HCT116 (cell line): ENCODE results near the gene A2M. TPM values are rescaled to one million over a fixed set of nuclear protein-coding genes. Genes with fewer than 3 reads are reported as not detected.

Source experiments
- ATAC-seq: fragments of 200-7000 bp; cut with Tn5 transposase; 2 replicates; pipeline ENCODE4 v1.9.1; 2020; ENCODE audit warnings: mild to moderate bottlenecking, moderate library complexity
- BruUV-seq: library from RNA; stranded (reverse); fragments of 400-500 nt; replicated peaks from 2 replicates; lab custom pipeline; 2021; lab: Mats Ljungman, UMichigan
- CTCF ChIA-PET: fragments of 300-600 bp; sonication (Branson Sonifier 250); formaldehyde crosslinking; loops from one replicate; lab custom pipeline; 2021; ENCODE audit warnings: antibody characterized with exemption; lab: Charles Lee
- POLR2A ChIA-PET: fragments of 300-600, 350-600 bp; sonication (Branson Sonifier 250); formaldehyde crosslinking; loops from one replicate; lab custom pipeline; 2021; ENCODE audit warnings: antibody characterized with exemption; lab: Charles Lee
- RAD21 ChIA-PET, 2 experiments: fragments of 300-600 bp; sonication (Branson Sonifier 250); formaldehyde crosslinking; loops; one replicate each; lab custom pipeline; 2023; ENCODE audit warnings: low total read pairs in 2 of 2; ENCODE audit not compliant: uncharacterized antibody in 2 of 2, unreplicated experiment in 2 of 2, low non-redundant PET in 1 of 2; lab: Charles Lee
- DNase-seq: peaks from one replicate; pipeline ENCODE4 v3.0.0-alpha.2; 2010; ENCODE audit warnings: low read depth, low spot score
- H2AFZ ChIP-seq: fragments of 200-600 bp; shearing (Covaris generic), sonication (generic); 2 replicates; pipeline ENCODE4 v1.6.1; 2017; ENCODE audit warnings: low read depth, mixed run types, mixed read lengths, antibody characterized with exemption, low read length; ENCODE audit not compliant: poor library complexity, severe bottlenecking
- H3K27ac ChIP-seq: 2 replicates; pipeline ENCODE4 v1.5.1; 2012; ENCODE audit warnings: low read depth, low read length
- H3K27me3 ChIP-seq: fragments of 200-600 bp; sonication (generic); 2 replicates; pipeline ENCODE4 v1.6.1; 2016; ENCODE audit warnings: mixed run types, low read length, mixed read lengths; ENCODE audit not compliant: insufficient read depth
- H3K36me3 ChIP-seq, 2 experiments: fragments of 200-500 bp in 1 of 2; fragments of 200-600 bp in 1 of 2; sonication (Bioruptor generic) in 1 of 2; sonication (generic) in 1 of 2; 2 replicates each; pipeline versions ENCODE4 v1.5.1 to v1.6.1; 2014 to 2016; ENCODE audit warnings: low read length in 2 of 2, inconsistent platforms in 1 of 2, mixed read lengths in 1 of 2, mixed run types in 1 of 2; ENCODE audit not compliant: insufficient read depth in 2 of 2, control insufficient read depth in 1 of 2
- H3K4me1 ChIP-seq, 2 experiments: fragments of 200-600 bp in 1 of 2; sonication (generic) in 1 of 2; 2 replicates each; pipeline versions ENCODE4 v1.5.1 to v1.6.1; 2012 to 2017; ENCODE audit warnings: low read length in 2 of 2, inconsistent platforms in 1 of 2, mild to moderate bottlenecking in 1 of 2, mixed read lengths in 1 of 2, mixed run types in 1 of 2, moderate library complexity in 1 of 2; ENCODE audit not compliant: insufficient read depth in 2 of 2, control insufficient read depth in 1 of 2
- H3K4me2 ChIP-seq: fragments of 200-600 bp; sonication (generic); 2 replicates; pipeline ENCODE4 v1.6.1; 2017; ENCODE audit warnings: mixed run types, low read length, mixed read lengths
- H3K4me3 ChIP-seq, 2 experiments: fragments of 200-600 bp in 1 of 2; sonication (generic) in 1 of 2; replicated peaks in 1 of 2; 2 replicates each; pipeline ENCODE4 v1.5.1; 2011 to 2016; ENCODE audit warnings: low read length in 2 of 2, control low read depth in 1 of 2, low read depth in 1 of 2, mild to moderate bottlenecking in 1 of 2, mixed read lengths in 1 of 2, mixed run types in 1 of 2
- H3K79me2 ChIP-seq: fragments of 200-600 bp; sonication (generic); 2 replicates; pipeline ENCODE4 v1.6.1; 2017; ENCODE audit warnings: mild to moderate bottlenecking, mixed run types, low read length, moderate library complexity, mixed read lengths; ENCODE audit not compliant: insufficient read depth
- H3K9ac ChIP-seq: fragments of 200-600 bp; sonication (generic); 2 replicates; pipeline ENCODE4 v1.6.1; 2016; ENCODE audit warnings: low read length, mixed read lengths
- H3K9me2 ChIP-seq: fragments of 200-600 bp; sonication (generic), shearing (Covaris generic); 2 replicates; pipeline ENCODE4 v1.6.1; 2017; ENCODE audit warnings: mixed run types, mild to moderate bottlenecking, moderate library complexity; ENCODE audit not compliant: insufficient read depth
- H3K9me3 ChIP-seq, 2 experiments: fragments of 200-500 bp in 1 of 2; fragments of 200-600 bp in 1 of 2; sonication (Bioruptor generic) in 1 of 2; sonication (generic) in 1 of 2; 2 replicates each; pipeline ENCODE4 v1.6.1; 2014 to 2017; ENCODE audit warnings: low read length in 2 of 2, mixed read lengths in 2 of 2, inconsistent platforms in 1 of 2, low read depth in 1 of 2, mild to moderate bottlenecking in 1 of 2, mixed run types in 1 of 2, moderate library complexity in 1 of 2; ENCODE audit not compliant: control insufficient read depth in 1 of 2, insufficient read depth in 1 of 2
- H4K20me1 ChIP-seq: fragments of 200-600 bp; sonication (generic), shearing (Covaris generic); 2 replicates; pipeline ENCODE4 v1.6.1; 2017; ENCODE audit warnings: mixed run types, mild to moderate bottlenecking, moderate library complexity; ENCODE audit not compliant: insufficient read depth
- ATF3 ChIP-seq: IDR thresholded peaks from 2 replicates; pipeline ENCODE4 v1.6.1; 2012
- CBX3 ChIP-seq: IDR thresholded peaks from 2 replicates; pipeline ENCODE4 v1.6.1; 2012; ENCODE audit warnings: low read depth
- EZH2 ChIP-seq: fragments of 200-600 bp; sonication (generic); IDR thresholded peaks from 2 replicates; pipeline ENCODE4 v1.6.1; 2017; ENCODE audit warnings: antibody characterized with exemption, mixed run types
- EZH2phosphoT487 ChIP-seq: fragments of 200-600 bp; IDR thresholded peaks from 2 replicates; pipeline ENCODE4 v1.6.1; 2018; ENCODE audit warnings: antibody characterized with exemption, borderline replicate concordance
- FOSL1 ChIP-seq: IDR thresholded peaks from 2 replicates; pipeline ENCODE4 v1.6.1; 2012; ENCODE audit warnings: low read depth
- JUND ChIP-seq: IDR thresholded peaks from 2 replicates; pipeline ENCODE4 v1.6.1; 2012
- MAX ChIP-seq: IDR thresholded peaks from 2 replicates; pipeline ENCODE4 v1.6.1; 2012
- POLR2A ChIP-seq: IDR thresholded peaks from 2 replicates; pipeline ENCODE4 v1.7.0; 2011; ENCODE audit warnings: borderline replicate concordance; ENCODE audit not compliant: insufficient read depth, insufficient read length; ENCODE audit errors: extremely low read depth
- POLR2AphosphoS5 ChIP-seq: IDR thresholded peaks from 2 replicates; pipeline ENCODE4 v1.6.1; 2011; ENCODE audit warnings: mild to moderate bottlenecking, low read depth, low read length, moderate library complexity
- RAD21 ChIP-seq: IDR thresholded peaks from 2 replicates; pipeline ENCODE4 v1.6.1; 2012; ENCODE audit warnings: low read depth, mild to moderate bottlenecking
- SIN3A ChIP-seq: IDR thresholded peaks from 2 replicates; pipeline ENCODE4 v1.6.1; 2012; ENCODE audit warnings: low read depth
- SRF ChIP-seq: IDR thresholded peaks from 2 replicates; pipeline ENCODE4 v1.6.1; 2012; ENCODE audit warnings: low read depth
- TCF7L2 ChIP-seq: IDR thresholded peaks from 2 replicates; pipeline ENCODE4 v1.7.0; 2011; ENCODE audit warnings: borderline replicate concordance, inconsistent platforms; ENCODE audit not compliant: insufficient read depth, insufficient read length; ENCODE audit errors: extremely low read depth
- YY1 ChIP-seq: IDR thresholded peaks from 2 replicates; pipeline ENCODE4 v1.6.1; 2011; ENCODE audit warnings: low read length, low read depth, moderate library complexity, mild to moderate bottlenecking; ENCODE audit not compliant: insufficient replicate concordance; ENCODE audit errors: extremely low read depth
- ZBTB33 ChIP-seq: IDR thresholded peaks from 2 replicates; pipeline ENCODE4 v1.6.1; 2011; ENCODE audit warnings: mild to moderate bottlenecking, low read length, moderate library complexity; ENCODE audit not compliant: insufficient replicate concordance; ENCODE audit errors: extremely low read depth
- ZFX ChIP-seq: fragments of 450-650 bp; IDR thresholded peaks from 2 replicates; pipeline ENCODE4 v1.6.1; 2017
- ZNF274 ChIP-seq: fragments of 200-500 bp; sonication (Bioruptor generic); IDR thresholded peaks from 2 replicates; pipeline ENCODE4 v1.6.1; 2014; ENCODE audit warnings: mild to moderate bottlenecking, low read depth, low read length, inconsistent platforms
- intact Hi-C: fragments of 100-400 bp; cut with micrococcal nuclease; formaldehyde crosslinking; loops from 2 replicates; pipeline ENCODE4 v1.10.0; 2022
- total RNA-seq: library from RNA; stranded (reverse); gene quantifications from one replicate; pipeline ENCODE4 v1.2.1, GENCODE V29; 2021; ENCODE audit not compliant: unreplicated experiment

A2M gene
- total RNA-seq, 1 experiment from 2014 or later, result 3.0 TPM

- ChIA-PET CTCF (no interaction called here), RAD21 (no interaction called here), POLR2A (no interaction called here)
- no peaks in the 10 kb centered on the region for H3K9me2 ChIP-seq
- H3K4me1 ChIP-seq, result no peaks in the 10 kb centered on the region
- ATAC-seq (no peak), DNase-seq (no peak)
- no peaks in the 10 kb centered on the region for H3K27me3 ChIP-seq
- no peak overlapping the region for H3K4me2 ChIP-seq
- intact Hi-C loops, result no loop called here
- H3K9ac ChIP-seq, result no peak overlapping the region
- no peak overlapping the region for H3K4me3 ChIP-seq
- no TSS peak for BruUV-seq
- H3K27ac ChIP-seq, result no peak overlapping the region
- H4K20me1 ChIP-seq, result no peaks in the 10 kb centered on the region
- H2AFZ ChIP-seq, result no peak overlapping the region
- no peaks in the 10 kb centered on the region for H3K36me3 ChIP-seq
- peaks cover 0 to 12% of the 10 kb centered on the region in 2 experiments; a peak in 2 of 4 replicates for H3K9me3 ChIP-seq
- no peaks in the 10 kb centered on the region for H3K79me2 ChIP-seq
- no peak for TF ChIP-seq TCF7L2
- no peak for TF ChIP-seq MAX
- TF ChIP-seq CBX3, result no peak
- TF ChIP-seq ZNF274, result no peak
- TF ChIP-seq ATF3, result no peak
- TF ChIP-seq RAD21, result no peak
- no peak for TF ChIP-seq JUND
- TF ChIP-seq ZFX, result no peak
- no peak for TF ChIP-seq SRF
- no peak for TF ChIP-seq FOSL1
- TF ChIP-seq POLR2A, result no peak
- TF ChIP-seq EZH2, result no peak
- TF ChIP-seq SIN3A, result no peak
- TF ChIP-seq, all 23 proteins: peak for 0
Measured at GRCh38 chr12:9086087-9086486, 29.6 kb downstream of the A2M start.

- H3K27me3 ChIP-seq, result no peaks in the 10 kb centered on the region
- no peak overlapping the region for H3K27ac ChIP-seq
- H3K9ac ChIP-seq, result no peak overlapping the region
- no peak overlapping the region for H3K4me3 ChIP-seq
- BruUV-seq, result no TSS peak
- H3K9me3 ChIP-seq, result peaks cover 0 to 12% of the 10 kb centered on the region in 2 experiments; a peak in 2 of 4 replicates
- no peaks in the 10 kb centered on the region for H3K79me2 ChIP-seq
- no peak for DNase-seq
- RAD21 ChIA-PET, result no interaction called here
- H2AFZ ChIP-seq, result no peak overlapping the region
- CTCF ChIA-PET, result no interaction called here
- H3K4me2 ChIP-seq, result no peak overlapping the region
- no peaks in the 10 kb centered on the region for H4K20me1 ChIP-seq
- no peak for ATAC-seq
- POLR2A ChIA-PET, result no interaction called here
- H3K4me1 ChIP-seq, result no peaks in the 10 kb centered on the region
- H3K36me3 ChIP-seq, result no peaks in the 10 kb centered on the region
- intact Hi-C loops, result no loop called here
- H3K9me2 ChIP-seq, result no peaks in the 10 kb centered on the region
- no peak for TF ChIP-seq EZH2
- TF ChIP-seq FOSL1, result no peak
- no peak for TF ChIP-seq RAD21
- no peak for TF ChIP-seq ZNF274
- no peak for TF ChIP-seq TCF7L2
- no peak for TF ChIP-seq JUND
- no peak for TF ChIP-seq EZH2phosphoT487
- no peak for TF ChIP-seq CBX3
- no peak for TF ChIP-seq ZFX
- no peak for TF ChIP-seq SRF
- TF ChIP-seq YY1, result no peak
- TF ChIP-seq POLR2A, result no peak
- no peak for TF ChIP-seq SIN3A
- TF ChIP-seq POLR2AphosphoS5, result no peak
- TF ChIP-seq ZBTB33, result no peak
Measured at GRCh38 chr12:9084417-9084816, 31.3 kb downstream of the A2M start.
